ENCODE results near the gene PLCL1.

DNA sequence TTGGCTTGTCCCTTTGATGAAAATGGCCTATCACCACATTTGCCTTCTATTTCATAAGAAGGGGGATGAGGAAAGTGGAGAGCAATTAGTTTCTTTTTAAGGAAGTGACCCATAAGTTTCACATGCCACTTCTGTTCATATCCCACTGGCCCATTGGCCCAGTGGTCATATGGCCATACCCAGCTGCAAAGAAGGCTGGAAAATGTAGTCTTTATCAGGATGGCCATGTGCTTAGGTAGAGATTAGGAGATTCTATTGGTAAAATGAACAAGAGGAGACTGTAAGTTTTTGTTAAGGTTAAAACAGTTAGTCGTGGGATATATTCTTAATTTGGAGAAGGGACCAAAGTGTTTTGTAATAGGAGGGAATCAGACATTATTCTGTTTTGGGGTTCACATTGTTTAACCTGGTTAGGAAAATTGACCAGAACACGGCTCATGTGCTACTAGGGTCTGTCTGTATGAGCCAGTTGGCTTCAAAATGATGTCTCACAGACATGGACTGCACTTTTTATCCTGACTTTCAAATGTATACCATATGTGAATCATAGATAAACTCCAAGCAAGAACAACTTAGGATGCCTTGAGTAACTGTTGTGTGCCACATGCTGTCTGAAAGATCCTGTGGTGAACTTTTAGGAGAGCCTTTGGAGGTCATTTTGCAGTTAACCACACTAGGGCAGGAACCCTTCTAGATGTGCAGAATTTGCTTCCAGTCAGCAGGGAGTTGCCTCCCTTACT lies 17.3 kb downstream of the PLCL1 start:
- TF ChIP-seq, protein P1, sequence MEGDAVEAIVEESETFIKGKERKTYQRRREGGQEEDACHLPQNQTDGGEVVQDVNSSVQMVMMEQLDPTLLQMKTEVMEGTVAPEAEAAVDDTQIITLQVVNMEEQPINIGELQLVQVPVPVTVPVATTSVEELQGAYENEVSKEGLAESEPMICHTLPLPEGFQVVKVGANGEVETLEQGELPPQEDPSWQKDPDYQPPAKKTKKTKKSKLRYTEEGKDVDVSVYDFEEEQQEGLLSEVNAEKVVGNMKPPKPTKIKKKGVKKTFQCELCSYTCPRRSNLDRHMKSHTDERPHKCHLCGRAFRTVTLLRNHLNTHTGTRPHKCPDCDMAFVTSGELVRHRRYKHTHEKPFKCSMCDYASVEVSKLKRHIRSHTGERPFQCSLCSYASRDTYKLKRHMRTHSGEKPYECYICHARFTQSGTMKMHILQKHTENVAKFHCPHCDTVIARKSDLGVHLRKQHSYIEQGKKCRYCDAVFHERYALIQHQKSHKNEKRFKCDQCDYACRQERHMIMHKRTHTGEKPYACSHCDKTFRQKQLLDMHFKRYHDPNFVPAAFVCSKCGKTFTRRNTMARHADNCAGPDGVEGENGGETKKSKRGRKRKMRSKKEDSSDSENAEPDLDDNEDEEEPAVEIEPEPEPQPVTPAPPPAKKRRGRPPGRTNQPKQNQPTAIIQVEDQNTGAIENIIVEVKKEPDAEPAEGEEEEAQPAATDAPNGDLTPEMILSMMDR (IDR thresholded peaks at IDR 0.05; ENCODE audit: low read length), result no peak
- TF ChIP-seq EZH2 (IDR thresholded peaks at IDR 0.05; ENCODE audit: borderline replicate concordance, low read length), result no peak
